ENCODE results near the gene SWI5.
"Not testable (repeated sequence)": the region's sequence is repeated elsewhere in the genome, so short reads cannot be mapped to it uniquely, and the experiment has no call there.

Gene SWI5

DNA sequence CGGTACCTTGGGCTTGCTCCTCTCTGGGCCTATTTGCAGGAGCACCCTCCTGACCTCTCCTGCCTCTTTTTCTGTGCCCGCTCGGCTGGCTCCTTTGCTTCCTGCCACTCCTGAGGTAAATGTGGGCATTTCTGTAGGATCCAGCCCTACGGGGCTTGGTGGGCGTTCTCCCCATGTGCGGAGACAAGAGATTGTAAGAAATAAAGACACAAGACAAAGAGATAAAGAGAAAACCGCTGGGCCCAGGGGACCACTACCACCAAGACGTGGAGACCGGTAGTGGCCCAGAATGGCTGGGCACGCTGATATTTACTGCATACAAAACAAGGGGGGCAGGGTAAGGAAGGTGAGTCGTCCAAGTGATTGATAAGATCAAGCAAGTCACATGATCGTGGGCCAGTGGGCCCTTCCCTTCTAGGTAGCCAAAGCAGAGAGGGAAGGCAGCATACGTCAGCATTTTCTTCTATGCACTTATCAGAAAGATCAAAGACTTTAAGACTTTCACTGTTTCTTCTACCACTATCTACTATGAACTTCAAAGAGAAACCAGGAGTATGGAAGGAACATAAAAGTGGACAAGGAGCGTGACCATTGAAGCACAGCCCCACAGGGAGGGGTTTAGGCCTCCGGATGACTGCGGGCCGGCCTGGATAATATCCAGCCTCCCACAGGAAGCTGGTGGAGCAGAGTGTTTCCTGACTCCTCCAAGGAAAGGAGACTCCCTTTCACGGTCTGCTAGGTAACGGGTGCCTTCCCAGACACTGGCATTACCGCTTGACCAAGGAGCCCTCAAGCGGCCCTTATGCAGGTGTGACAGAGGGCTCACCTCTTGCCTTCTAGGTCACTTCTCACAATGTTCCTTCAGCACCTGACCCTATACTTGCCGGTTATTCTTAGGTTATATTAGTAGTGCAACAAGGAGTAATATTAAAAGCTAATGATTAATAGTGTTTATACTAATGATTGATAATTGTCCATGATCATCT lies 3.3 kb downstream of the SWI5 start:
- not testable (repeated sequence) for DNase-seq

DNA sequence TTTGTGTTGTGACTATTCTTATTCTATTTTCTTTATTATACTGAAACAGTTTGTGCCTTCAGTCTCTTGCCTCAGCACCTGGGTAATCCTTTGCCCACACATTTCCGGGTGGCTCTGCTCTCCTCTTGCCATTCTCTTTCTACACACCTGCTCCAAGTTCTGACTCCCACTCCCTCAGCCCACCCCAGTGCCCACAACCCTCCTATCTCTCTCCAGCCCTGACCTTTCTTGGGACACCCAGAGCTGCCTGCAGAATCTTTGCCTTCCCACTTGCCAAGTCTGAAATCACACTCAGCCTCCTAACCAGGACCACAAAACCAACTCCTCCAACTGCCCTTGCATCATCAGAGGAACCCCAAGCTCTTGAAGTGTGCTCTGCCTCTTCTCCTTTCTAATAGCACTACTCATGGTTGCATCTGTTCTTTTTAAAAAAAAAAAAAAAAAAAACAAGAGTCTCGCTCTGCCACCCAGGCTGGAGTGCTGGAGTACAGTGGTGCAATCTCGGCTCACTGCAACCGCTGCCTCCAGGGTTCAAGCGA lies 4.1 kb downstream of the SWI5 start:
- DNase-seq: no peak

DNA sequence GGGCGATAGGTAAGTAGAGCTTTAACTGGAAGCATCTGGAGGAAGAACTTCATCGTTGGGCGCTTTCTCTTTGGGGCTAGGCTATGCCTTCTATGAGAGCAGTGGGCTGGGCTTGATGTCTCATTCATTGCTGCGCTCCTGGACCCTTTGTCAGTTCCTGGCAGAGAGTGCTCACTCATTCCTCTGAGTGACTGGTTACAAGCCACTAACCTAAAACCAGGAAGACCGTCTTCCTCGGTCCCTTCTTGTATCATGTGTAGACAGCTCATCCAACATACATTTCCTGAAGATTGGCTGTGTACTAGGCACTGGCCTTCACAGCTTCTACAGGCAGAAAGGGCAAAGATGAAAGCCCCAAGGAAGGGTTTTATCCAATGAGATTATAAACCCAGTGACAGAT lies 6.4 kb downstream of the SWI5 start:
- no peak for DNase-seq

DNA sequence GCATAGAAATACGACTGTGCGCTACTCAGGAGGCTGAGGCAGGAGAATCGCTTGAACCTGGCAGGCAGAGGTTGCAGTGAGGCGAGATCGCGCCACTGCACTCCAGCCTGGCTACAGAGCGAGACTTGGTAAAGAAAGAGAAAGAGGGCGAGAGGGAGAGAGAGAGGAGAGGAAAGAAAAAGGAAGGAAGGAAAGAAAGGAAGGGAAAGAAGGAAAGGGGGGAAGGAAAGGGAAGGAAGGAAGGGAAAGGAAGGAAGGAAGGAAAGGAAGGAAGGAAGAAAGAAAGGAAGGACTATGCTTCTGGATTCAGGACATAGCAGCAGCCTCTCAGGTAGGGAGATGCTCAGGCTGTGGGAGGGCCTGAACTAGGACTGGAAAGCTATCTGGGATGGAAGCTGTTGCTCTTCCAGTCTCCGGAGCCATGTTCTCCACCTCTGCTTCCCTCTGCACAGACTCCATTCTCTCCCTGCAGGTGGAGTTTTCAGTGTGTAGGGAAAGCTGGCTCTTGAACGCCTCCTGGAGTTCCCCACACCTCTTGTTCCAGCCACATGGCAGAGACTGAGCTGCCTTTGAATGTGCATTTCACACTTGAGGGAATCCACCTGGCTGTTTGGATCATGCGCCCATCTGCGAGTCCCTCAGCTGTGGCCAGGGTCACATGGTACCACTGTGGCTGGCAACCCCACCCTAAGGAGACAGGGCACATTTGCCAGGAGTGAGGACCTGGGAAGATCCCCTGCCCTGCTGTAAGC lies 9.1 kb downstream of the SWI5 start:
- no peak for DNase-seq

DNA sequence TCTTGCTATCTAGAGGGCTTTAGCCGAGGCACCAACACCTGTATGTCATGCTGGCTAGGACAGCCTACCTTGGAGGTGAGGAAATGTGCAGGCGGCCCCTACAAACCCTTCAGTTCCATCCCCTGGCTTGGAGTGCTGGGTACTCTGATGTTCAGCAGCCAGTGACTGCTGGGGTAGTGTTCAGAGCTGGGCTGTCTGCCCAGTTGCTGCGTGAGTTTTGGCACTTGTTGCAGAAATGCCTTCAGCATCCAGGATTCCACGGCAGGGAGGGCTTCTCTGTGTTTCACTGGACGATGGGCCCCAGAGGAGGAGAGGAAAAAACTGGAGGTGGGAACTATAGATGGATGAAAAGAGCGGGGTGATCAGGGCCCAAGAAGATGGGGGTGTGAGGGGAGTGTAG lies 10.4 kb downstream of the SWI5 start:
- DNase-seq: no peak

DNA sequence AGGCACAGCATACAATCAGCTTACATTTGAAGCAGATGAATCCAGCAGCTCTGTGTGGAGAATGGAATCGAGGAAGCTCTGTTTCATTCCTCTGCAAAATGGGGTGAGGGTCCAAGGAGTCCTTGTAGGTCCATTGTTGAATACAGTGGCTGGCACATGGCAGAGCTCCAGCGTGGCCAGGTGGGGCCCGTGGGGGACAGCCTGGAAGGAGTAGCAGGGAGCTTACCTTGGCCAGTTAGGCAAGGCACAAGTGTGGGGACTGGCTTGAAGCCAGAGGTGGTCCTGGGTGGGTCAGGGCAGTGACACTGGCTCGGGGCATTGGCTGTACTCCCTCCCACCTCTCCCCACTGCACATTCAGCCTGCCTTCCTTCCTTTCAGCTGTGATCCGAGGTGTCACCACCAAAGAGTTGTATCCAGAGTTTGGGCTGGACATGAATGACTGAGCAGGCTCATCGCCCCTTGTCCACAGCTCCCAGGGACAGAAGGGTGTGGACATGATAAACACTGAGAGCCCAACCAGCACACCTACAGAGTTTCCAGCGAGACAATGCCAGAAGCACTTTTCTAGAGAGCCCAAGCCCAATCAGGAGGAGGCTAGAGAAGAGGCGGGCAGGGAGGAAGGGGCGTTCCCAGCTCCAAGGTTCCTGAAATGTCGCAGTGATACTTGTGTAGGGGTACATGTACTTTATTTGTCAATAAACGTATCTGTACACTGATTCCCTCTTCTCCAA lies 12.4 kb downstream of the SWI5 start:
- DNase-seq: no peak

DNA sequence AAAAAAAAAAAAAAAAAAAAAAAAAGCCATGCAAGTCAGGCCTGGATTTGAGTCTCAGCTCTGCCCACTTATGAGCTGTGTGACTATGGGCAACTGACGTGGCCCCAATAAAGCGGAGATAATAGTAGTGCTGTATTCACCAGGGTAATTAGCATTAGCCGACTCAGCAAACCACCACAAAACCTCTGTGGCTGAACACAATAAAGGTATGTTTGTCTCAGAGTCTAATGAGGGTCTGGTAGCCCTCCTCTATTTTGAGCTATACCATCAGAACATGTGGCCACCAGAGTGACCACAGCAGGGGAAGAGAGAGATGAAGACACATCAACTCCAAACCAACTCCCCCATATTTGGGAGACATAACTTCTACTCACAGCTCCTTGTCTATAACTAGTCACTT lies 15.9 kb downstream of the SWI5 start:
- DNase-seq: no peak

DNA sequence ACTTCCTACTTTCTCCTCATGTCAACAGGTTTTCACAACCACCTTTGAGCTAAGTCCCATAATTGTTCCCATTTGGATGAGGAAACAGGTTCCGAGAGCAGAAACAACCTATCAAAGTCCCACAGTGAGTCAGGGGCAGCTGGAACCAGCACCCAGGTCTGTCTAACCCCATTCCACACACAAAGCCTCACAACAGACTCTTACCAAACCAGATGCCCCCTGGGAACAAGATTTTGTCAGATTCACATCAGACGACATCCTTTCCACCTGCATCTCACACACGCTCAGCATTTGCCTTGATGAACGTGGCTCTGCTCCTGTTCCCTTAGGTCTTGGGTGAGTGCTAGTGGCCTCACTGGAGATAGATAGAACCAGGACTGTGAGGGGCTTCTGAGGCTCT lies 17.0 kb downstream of the SWI5 start:
- no peak for DNase-seq

DNA sequence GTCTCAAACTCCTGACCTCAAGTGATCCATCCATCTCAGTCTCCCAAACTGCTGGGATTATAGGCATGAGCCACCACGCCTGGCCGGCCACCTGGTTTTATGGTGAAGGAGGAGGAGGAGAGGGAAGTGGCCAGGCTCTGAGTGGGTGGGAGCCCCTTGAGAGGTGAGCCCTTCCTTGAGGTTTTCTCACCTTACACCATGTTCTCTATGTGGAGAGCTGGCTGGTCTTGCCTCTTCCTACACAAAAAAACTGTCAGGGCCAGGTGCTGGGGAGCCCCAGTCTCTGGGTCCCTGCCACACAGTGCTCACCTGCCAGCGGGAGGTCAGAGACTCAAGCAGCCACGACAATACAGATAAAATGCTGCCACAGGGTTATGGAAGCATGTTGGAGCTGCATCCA lies 18.1 kb downstream of the SWI5 start:
- no peak for DNase-seq

DNA sequence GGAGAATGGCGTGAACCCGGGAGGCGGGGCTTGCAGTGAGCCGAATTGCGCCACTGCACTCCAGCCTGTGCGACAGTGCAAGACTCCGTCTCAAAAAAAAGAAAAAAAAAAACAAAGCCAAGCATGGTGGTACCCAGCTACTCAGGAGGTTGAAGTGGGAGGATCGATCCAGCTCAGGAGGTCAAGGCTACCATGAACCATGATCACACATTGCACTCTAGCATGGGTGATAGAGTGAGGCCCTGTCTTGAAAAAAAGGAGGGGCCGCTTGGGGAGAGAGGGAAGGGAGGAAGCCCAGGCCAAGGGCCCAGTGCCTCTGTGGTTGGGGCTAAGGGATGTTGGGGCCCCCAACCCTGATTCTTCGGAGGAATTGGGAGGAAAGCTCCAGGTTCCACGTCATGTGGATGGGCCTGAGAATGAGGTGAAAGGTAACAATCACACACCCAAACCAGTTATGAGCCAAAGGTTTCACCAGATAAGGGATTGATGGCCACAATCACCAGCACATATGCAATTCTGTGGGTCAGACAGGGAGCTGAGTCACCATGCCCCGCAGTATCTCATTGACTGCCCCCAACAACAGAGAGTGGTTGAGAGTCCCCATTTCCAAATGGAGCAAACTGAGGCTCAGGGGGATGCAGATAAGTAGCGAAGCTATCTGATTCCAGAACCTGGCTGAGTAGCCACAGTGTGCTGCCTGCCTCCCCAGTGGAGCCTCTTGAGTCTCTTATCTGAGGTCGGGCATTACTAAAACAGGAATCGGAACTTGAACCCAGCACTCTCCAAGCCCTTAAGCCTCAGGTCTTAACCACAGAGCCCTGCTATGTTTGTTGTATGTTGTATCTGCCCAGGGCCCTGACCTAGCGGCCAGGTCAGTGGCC lies 20.5 kb downstream of the SWI5 start:
- no peak for DNase-seq

DNA sequence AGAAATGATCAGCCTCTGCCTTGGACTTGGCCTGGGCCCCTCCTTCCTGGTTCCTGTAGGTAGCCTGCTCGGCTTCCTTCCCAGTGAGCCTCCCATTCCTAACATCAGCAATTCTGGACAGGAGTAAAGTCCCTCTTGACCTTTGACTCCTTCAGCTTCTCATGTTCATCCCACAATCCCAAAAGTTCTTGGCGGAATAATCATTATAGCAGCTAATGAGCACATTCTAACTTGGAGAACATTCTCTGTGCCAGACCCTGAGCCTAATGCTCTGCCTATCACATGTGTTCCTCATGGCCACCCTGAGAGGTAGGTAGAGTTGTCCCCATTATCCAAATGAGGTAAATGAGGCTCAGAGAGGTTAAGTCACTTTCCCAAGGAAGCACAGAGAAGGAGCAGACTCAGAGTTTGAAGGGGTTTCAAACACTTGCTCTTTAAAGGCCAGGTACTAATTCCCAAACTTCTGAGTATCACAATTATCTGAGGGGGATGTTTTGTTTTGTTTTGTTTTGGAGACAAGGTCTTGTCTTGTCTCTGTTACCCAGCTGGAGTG lies 21.2 kb downstream of the SWI5 start:
- DNase-seq: no peak

DNA sequence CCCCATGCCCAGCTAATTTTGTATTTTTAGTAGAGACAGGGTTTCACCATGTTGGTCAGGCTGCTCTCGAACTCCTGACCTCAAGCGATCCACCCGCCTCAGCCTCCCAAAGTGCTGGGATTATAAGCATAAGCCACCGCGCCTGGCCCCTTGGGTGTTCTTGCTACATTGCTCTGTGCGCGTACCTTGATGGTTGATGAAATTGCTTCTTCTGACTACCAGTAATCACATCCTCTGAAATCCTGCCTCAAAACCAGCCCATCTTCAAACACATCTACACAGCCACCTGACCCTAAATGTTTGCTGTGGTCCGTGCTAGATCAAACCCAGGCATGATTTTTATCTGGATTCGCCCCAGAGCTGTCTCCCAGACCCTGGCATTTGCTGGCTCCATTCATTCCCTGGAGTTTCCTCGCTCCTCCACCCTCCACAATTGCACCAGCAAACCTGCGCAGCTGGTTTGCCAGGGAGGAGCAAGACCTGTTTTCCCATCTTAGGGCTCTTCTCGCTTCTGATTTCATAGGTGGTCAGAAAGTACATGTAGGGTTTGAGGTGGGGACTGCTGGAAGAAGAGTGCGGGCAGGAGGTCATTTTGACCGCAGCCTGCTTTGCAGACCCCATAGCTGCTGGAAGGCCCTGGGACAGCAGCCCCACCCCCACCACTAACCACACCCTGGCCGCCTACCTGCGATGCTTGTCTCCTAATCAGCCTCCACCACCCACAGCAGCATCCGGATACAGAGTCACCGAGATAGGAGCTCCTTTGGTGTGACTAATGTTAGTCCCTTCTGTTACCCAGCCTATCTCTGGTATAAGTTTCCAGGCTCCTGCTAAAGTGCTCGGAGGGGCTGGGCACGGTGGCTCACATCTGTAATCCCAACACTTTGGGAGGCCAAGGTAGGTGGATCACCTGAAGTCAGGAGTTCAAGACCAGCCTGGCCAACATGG lies 22.7 kb downstream of the SWI5 start:
- DNase-seq: no peak

DNA sequence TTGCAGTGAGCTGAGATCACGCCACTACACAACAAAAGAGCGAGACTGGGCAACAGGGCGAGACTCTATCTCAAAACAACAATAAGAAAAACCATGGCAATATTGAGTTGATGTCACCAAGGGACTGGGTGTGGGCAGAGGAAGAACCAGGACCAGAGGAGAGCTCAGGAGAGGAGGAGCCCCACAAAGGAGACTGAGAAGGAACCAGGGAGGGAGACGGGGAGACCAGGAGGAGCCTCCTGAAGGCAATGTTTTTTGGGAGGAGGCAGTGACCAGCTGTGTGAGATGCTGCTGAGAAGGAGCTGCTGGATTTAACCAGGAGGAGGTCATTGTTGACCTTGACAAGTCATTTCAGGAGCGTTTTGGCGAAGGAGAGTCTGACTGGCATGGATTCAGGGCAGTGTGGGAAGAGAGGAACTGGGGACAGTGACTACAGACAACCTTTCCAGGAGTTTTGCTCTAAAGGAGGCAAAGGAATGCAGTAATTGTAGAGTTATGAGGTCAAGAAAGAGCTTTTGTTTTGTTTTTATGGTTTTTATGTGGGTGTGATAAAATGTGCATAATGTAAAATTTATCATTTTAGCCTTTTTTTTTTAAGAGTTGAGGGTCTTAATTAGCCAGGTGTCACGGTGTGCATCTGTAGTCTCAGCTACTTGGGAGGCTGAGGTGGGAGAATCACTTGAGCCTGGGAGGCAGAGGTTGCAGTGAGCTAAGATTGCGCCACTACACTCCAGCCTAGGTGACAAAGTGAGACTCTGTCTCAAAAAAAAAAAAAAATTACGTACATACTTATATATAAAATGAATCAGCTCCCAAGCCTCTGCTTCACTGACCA lies 28.3 kb downstream of the SWI5 start:
- DNase-seq: no peak

DNA sequence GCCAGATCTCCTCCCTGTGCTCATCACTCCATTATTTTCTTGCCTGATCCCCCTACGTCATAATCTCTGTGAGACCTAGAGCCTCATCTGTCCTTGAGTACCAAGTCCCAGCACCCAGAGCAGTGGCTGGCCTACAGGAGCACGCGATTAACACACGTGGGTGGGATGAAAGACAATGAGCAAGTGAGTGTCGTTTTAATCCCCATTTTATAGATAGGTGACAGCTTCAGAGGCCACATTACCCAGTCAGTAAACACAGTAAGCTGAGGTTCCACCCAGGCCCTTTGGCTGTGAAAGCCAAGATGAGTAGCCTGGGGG lies 28.9 kb downstream of the SWI5 start:
- DNase-seq: no peak

DNA sequence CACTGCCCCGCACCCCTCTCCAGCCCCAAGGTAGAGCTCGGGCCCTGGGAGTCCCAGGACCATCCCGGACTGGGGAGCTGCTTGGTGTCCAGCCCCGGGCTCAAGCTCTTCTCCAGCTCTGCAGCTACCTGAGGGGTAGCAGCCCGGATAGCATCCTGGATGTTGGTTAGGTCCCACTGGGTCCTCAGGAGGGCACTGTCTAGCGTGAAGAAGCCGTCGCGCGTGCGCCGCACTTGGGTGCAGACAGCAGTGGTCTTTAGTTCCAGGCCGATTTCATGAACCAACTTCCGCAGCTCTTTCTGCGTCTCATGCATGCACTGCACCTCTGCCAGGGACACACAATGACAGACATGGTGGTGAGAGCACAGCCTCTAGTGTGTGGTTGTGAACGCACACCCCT lies 33.5 kb downstream of the SWI5 start:
- no peak for DNase-seq

DNA sequence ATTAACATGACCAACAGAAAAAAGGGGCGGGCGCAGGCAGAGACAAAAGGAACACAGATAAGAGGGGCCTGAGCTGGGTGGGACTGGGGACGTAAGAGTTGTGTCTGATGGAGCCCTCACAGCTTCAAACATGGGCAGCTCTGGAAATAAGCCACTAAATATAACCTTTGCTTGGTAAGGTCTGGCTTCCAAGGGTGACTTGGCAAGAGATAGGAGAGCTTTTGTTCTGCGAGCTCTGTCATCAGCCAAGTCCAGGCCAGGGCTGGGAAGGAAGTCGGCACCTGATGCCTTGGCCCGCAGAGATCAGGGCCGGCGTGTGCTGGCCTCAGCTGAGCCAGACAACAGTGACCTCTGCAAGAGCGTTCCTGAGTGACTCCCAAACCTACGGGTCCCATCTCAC lies 34.4 kb downstream of the SWI5 start:
- no peak for DNase-seq

DNA sequence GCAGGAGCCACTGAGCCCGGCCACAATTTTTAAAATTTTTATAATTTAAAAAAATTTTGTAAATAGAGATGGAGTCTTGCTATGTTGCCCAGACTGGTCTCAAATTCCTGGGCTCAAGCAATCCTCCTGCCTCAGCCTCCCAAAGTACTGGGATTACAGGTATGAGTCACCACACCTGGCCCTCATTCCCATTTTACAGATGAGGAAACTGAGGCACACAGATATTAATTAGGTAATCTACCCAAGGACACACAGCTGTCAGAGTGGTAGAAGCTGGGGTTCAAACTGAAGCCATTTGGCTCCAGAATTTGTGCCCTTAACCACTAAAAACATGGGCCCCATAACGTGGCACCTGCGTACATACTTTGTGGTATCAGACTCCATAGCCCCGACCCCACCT lies 38.6 kb downstream of the SWI5 start:
- no peak for DNase-seq

DNA sequence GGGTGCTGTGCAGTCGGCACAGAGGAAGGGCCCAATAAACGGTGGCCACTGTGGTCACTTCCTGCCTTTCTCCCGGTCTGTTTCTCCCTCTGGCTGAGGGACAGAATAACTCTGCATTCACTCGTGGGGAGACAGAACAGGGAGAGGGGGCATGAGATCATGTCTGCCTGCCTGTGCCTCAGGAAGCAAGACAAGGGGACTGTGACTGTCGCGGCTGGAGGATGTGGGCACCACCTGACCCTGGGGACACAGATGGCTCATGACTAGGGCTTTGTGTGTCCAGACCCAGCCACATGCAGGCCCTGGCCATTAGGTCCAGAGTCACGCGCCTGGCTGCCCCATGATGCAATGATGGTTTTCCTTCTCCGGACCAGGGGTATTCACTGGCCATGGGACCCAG lies 40.3 kb downstream of the SWI5 start:
- no peak for DNase-seq

DNA sequence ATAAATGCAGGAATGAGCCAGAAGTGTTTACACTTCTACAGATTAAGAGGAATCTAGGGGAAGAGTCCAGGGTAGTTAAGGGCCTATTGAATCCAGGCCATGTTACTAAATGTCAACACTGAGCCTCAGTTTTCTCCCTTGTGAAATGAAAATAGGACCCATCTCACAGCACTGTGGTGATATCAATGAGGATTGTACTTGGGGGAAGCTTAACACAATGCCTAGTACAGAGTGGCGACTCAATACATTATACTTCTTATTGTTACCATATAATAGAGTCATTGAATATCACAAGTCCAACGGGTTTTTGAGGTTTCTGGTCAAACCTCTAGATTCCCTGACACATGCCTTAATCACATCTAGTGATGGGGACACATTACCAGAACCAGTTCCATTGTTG lies 41.6 kb downstream of the SWI5 start:
- DNase-seq: no peak

DNA sequence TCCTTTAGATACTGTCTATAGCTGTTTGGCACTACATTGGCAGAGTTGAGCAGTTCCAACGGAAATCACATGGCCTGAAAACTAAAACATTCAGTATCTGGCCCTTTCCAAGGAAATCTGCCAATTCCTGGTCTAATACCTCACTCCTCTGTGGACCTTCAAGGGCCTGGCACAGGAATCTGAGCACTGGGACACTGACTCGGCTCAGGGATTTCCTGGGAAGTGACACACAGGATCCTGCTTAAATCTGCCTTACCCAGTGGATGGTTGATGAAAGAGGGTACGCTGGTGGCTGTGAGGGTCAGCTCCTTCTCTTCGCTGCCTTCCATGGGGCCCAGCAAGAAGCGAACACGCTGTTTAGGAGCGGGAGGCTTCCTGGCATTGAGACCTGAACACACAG lies 45.3 kb downstream of the SWI5 start:
- DNase-seq: no peak

Data from activated CD8-positive, alpha-beta memory T cell treated with anti-CD3 and anti-CD28 coated beads for 24 hours (primary cell).